Measurements from ENCODE around the gene KMT2E. TPM values are rescaled to one million over a fixed set of nuclear protein-coding genes. Genes with fewer than 3 reads are reported as not detected.

KMT2E gene
- total RNA-seq, 1 experiment from 2014 or later = 52.3 TPM

DNA sequence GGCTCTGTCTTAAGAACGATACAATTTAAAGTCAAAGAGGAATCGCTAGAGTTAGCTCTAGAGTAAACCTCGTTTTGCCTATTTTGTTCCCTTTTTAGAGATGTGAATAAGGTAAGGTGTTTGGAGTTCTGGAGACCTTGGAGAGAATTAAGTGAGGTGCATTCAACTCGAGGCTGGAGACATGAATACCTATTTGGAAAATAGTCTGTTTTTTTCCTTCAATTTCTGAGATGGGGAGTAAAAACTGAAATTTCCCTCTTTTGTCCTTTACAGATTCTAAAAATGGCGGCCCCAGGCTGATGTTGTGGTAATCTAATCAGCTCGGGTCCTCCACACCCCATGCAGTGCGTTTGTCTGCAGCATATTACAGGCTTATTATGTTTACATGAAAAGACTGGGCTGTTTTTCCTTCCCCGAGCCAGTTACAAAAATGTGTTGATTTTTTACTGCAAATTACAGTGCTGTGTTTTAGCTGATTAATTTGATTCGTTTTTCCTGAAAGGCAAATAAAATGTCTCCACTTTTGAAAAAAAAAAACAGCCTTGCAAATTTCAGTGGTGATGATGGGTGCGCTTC, 1.5 kb downstream of the KMT2E start (continued):
- TF ChIP-seq, protein P1, sequence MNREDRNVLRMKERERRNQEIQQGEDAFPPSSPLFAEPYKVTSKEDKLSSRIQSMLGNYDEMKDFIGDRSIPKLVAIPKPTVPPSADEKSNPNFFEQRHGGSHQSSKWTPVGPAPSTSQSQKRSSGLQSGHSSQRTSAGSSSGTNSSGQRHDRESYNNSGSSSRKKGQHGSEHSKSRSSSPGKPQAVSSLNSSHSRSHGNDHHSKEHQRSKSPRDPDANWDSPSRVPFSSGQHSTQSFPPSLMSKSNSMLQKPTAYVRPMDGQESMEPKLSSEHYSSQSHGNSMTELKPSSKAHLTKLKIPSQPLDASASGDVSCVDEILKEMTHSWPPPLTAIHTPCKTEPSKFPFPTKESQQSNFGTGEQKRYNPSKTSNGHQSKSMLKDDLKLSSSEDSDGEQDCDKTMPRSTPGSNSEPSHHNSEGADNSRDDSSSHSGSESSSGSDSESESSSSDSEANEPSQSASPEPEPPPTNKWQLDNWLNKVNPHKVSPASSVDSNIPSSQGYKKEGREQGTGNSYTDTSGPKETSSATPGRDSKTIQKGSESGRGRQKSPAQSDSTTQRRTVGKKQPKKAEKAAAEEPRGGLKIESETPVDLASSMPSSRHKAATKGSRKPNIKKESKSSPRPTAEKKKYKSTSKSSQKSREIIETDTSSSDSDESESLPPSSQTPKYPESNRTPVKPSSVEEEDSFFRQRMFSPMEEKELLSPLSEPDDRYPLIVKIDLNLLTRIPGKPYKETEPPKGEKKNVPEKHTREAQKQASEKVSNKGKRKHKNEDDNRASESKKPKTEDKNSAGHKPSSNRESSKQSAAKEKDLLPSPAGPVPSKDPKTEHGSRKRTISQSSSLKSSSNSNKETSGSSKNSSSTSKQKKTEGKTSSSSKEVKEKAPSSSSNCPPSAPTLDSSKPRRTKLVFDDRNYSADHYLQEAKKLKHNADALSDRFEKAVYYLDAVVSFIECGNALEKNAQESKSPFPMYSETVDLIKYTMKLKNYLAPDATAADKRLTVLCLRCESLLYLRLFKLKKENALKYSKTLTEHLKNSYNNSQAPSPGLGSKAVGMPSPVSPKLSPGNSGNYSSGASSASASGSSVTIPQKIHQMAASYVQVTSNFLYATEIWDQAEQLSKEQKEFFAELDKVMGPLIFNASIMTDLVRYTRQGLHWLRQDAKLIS (CRISPR knock-in tag; IDR thresholded peaks at IDR 0.05; ENCODE audit: borderline replicate concordance) = no peak
- TF ChIP-seq MXD4 (CRISPR knock-in tag; IDR thresholded peaks at IDR 0.05; ENCODE audit: borderline replicate concordance) (no peak), CREM (CRISPR knock-in tag; IDR thresholded peaks at IDR 0.05) (no peak)

- POLR2A ChIA-PET = interaction anchor here (1.0 to 3.1 kb wide), 3 partner anchors 29 to 37 kb away, joined by 3 to 29 read pairs (median 4); no protein-coding TSS in a partner anchor
- Mint-ChIP-seq H3K4me1 (peaks cover 39% of the 10 kb centered on the region), H3K27me3 (ENCODE audit: low read depth) (no peaks in the 10 kb centered on the region), H3K4me3 (peak overlapping the region; percentile 99), H3K9me3 (no peaks in the 10 kb centered on the region), H3K36me3 (peaks cover 15% of the 10 kb centered on the region), H3K27ac (peak overlapping the region; percentile 34)
- ATAC-seq (no peak), DNase-seq (ENCODE audit: low spot score) (no peak)
- TF ChIP-seq IRF2 (CRISPR knock-in tag; IDR thresholded peaks at IDR 0.05; ENCODE audit: borderline replicate concordance, low read depth) (no peak), OVOL2 (CRISPR knock-in tag; IDR thresholded peaks at IDR 0.05; ENCODE audit: borderline replicate concordance) (no peak), ZNF138 (CRISPR knock-in tag; conservative IDR thresholded peaks at IDR 0.05) (no peak), RELA (CRISPR knock-in tag; IDR thresholded peaks at IDR 0.05; ENCODE audit: borderline replicate concordance) (no peak), ZNF121 (CRISPR knock-in tag; IDR thresholded peaks at IDR 0.05) (no peak), ZNF232 (CRISPR knock-in tag; IDR thresholded peaks at IDR 0.05) (no peak), TEAD4 (CRISPR knock-in tag; IDR thresholded peaks at IDR 0.05) (no peak), E2F4 (CRISPR knock-in tag; IDR thresholded peaks at IDR 0.05; ENCODE audit: borderline replicate concordance, low read depth) (no peak), FOXP1 (CRISPR knock-in tag; IDR thresholded peaks at IDR 0.05; ENCODE audit: borderline replicate concordance) (no peak), TP53 (CRISPR knock-in tag; IDR thresholded peaks at IDR 0.05) (no peak)
- TF ChIP-seq, protein P1 (CRISPR knock-in tag; IDR thresholded peaks at IDR 0.05; ENCODE audit: borderline replicate concordance) = no peak
- TF ChIP-seq, protein P2, sequence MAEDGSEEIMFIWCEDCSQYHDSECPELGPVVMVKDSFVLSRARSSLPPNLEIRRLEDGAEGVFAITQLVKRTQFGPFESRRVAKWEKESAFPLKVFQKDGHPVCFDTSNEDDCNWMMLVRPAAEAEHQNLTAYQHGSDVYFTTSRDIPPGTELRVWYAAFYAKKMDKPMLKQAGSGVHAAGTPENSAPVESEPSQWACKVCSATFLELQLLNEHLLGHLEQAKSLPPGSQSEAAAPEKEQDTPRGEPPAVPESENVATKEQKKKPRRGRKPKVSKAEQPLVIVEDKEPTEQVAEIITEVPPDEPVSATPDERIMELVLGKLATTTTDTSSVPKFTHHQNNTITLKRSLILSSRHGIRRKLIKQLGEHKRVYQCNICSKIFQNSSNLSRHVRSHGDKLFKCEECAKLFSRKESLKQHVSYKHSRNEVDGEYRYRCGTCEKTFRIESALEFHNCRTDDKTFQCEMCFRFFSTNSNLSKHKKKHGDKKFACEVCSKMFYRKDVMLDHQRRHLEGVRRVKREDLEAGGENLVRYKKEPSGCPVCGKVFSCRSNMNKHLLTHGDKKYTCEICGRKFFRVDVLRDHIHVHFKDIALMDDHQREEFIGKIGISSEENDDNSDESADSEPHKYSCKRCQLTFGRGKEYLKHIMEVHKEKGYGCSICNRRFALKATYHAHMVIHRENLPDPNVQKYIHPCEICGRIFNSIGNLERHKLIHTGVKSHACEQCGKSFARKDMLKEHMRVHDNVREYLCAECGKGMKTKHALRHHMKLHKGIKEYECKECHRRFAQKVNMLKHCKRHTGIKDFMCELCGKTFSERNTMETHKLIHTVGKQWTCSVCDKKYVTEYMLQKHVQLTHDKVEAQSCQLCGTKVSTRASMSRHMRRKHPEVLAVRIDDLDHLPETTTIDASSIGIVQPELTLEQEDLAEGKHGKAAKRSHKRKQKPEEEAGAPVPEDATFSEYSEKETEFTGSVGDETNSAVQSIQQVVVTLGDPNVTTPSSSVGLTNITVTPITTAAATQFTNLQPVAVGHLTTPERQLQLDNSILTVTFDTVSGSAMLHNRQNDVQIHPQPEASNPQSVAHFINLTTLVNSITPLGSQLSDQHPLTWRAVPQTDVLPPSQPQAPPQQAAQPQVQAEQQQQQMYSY (CRISPR knock-in tag; IDR thresholded peaks at IDR 0.05) = no peak
- CTCF ChIA-PET = no interaction called here
Measured at GRCh38 chr7:105016068-105016708, 2.2 kb downstream of the KMT2E start.
